Right lobe of liver (tissue), 6 donors: ENCODE measurements around the gene LNX1. TPM values are rescaled to one million over a fixed set of nuclear protein-coding genes. Genes with fewer than 3 reads are reported as not detected.

Experiments
- ATAC-seq, 4 donors: fragments of 200-7000 bp; cut with Tn5 transposase; one replicate each; pipeline ENCODE4 v1.9.1; 2020; ENCODE audit warnings: mild to moderate bottlenecking in 4 of 4, moderate library complexity in 4 of 4
- DNase-seq, 3 donors: peaks; one replicate each; pipeline ENCODE4 v3.0.0-alpha.2; 2020
- H3K27ac ChIP-seq, 3 donors: fragments of 200-600 bp; one replicate each; pipeline ENCODE4 v1.8.0; 2022
- H3K27me3 ChIP-seq, 2 donors: fragments of 200-600 bp; one replicate each; pipeline ENCODE4 v1.8.0; 2022
- H3K36me3 ChIP-seq, 4 donors: fragments of 200-600 bp; sonication (generic) in 1 of 4; one replicate each; pipeline versions ENCODE4 v1.5.1 to v1.8.0; 2017 to 2022; ENCODE audit warnings: control low read depth in 1 of 4
- H3K4me1 ChIP-seq, 4 donors: fragments of 200-600 bp; sonication (generic) in 1 of 4; one replicate each; pipeline versions ENCODE4 v1.5.1 to v1.8.0; 2017 to 2022; ENCODE audit warnings: control low read depth in 1 of 4
- H3K4me3 ChIP-seq, 3 donors: fragments of 200-600 bp; one replicate each; pipeline ENCODE4 v1.8.0; 2022
- H3K9me3 ChIP-seq, 4 donors: fragments of 200-600 bp; sonication (generic) in 1 of 4; one replicate each; pipeline versions ENCODE4 v1.5.1 to v1.8.0; 2017 to 2022; ENCODE audit warnings: control low read depth in 1 of 4
- POLR2A ChIP-seq: fragments of 450-650 bp; IDR thresholded peaks from one replicate; pipeline ENCODE4 v1.6.1; 2017; ENCODE audit warnings: antibody characterized with exemption, mild to moderate bottlenecking
- WGBS: methylation state at CpG from one replicate; pipeline ENCODE4 v1.1.6; 2018; ENCODE audit warnings: low coverage, low lambda C conversion rate; ENCODE audit not compliant: insufficient coverage; ENCODE audit errors: missing lambda C conversion rate; 5-methylcytosine and 5-hydroxymethylcytosine counted together
- intact Hi-C, 2 donors: fragments of 100-400 bp; cut with DNase I; formaldehyde crosslinking; loops; one replicate each; pipeline versions ENCODE4 v1.11.2 to v1.14.1; 2022
- total RNA-seq, 6 experiments: library from RNA; depleted of rRNA in 2 of 6; stranded (reverse); fragments of >200 nt in 2 of 6; fragmentation: NEBNext Ultra II Directional in 3 of 6; extraction: Animal tissue kit (Norgen Biotek cat#: 25700) in 3 of 6; gene quantifications; one replicate each; pipeline versions ENCODE4 v1.1.0 to v1.2.4, GENCODE V29; 2016 to 2023
- TF ChIP-seq, protein P1 (sequence below), 4 donors: fragments of 200-600 bp in 3 of 4; fragments of 450-650 bp in 1 of 4; IDR thresholded peaks; one replicate each; pipeline versions ENCODE4 v1.5.1 to v1.8.0; 2016 to 2022; ENCODE audit warnings: antibody characterized with exemption in 4 of 4, mild to moderate bottlenecking in 2 of 4
- donor health status: DM: no; HTN: yes; CAD: no.
- donor health status: DM: no; HTN: no; CAD: no.
- donor health status: DM: no; HTN: no; CAD: no.
- donor health status: DM: no; HTN: yes; CAD: no.
- donor health status: DM: no; HTN: yes; CAD: no.

The LNX1 gene
- total RNA-seq, 6 experiments from 2014 or later, result 1.3 to 6.0 (median 3.9) TPM

DNA sequence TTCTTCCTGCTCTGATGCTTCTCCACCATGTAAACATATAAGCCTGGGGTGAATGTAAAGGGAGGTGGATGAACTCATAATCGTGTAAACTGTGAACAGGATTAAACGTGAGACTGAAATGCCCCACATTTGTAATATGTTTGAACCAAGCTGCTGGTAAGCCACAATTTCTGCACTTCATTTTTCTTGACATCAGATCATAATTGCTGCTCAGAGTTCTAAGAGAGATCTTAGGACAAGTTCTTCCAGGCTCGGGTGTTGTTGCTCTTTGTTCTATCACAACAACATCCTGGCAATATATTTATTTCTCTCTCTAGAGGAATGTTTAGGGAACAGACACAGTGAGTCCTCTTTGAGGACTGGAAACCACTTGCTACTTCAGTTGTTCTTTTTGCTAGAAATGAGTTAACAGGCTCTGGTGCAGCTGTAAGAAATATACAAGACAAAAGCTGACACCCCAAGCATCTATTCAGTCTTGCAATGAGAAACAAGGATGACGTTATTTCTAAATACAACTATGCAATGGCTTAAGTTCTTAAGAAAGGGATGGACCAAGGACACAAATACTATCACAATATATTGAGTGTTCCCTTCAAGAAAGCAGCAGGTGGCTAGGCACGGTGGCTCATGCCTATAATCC lies 59.6 kb downstream of the LNX1 start:
- intact Hi-C loops, result no loop called here
- DNase-seq (no peak), ATAC-seq (no peak)
- TF ChIP-seq, protein P1, sequence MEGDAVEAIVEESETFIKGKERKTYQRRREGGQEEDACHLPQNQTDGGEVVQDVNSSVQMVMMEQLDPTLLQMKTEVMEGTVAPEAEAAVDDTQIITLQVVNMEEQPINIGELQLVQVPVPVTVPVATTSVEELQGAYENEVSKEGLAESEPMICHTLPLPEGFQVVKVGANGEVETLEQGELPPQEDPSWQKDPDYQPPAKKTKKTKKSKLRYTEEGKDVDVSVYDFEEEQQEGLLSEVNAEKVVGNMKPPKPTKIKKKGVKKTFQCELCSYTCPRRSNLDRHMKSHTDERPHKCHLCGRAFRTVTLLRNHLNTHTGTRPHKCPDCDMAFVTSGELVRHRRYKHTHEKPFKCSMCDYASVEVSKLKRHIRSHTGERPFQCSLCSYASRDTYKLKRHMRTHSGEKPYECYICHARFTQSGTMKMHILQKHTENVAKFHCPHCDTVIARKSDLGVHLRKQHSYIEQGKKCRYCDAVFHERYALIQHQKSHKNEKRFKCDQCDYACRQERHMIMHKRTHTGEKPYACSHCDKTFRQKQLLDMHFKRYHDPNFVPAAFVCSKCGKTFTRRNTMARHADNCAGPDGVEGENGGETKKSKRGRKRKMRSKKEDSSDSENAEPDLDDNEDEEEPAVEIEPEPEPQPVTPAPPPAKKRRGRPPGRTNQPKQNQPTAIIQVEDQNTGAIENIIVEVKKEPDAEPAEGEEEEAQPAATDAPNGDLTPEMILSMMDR (IDR thresholded peaks at IDR 0.05), result no peak
- no peak for TF ChIP-seq POLR2A
- H3K4me1 ChIP-seq, result peaks cover 0 to 4% (median 0%) of the 10 kb centered on the region in 4 donors
- no peak overlapping the region for H3K27ac ChIP-seq
- H3K36me3 ChIP-seq, result no peaks in the 10 kb centered on the region
- H3K27me3 ChIP-seq, result no peaks in the 10 kb centered on the region
- 78% methylated on average over 5 of the region's 5 CpGs for WGBS
- H3K9me3 ChIP-seq, result no peaks in the 10 kb centered on the region
- H3K4me3 ChIP-seq, result no peak overlapping the region

DNA sequence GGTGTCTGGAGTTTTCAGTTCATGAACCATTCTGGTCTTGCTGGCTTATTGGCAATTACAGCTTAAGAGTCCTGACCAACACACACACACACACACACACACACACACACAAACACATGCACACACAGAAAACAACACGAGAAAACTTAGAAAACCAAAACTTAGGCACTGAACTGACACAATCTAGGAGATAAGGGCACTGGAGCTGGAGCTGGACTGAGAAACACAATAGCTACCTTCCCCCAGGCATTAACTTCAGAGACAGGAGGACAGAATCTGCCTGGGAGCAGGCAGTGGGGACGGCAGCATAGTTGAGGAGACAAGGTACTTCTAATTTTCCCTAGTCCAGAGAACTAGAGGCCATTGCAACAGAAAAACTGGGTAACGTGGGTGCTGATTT lies 62.3 kb downstream of the LNX1 start:
- Histone ChIP-seq H3K27ac (no peak overlapping the region), H3K4me1 (no peaks in the 10 kb centered on the region), H3K27me3 (no peaks in the 10 kb centered on the region), H3K36me3 (no peaks in the 10 kb centered on the region), H3K9me3 (no peaks in the 10 kb centered on the region), H3K4me3 (no peak overlapping the region)
- TF ChIP-seq POLR2A, result no peak
- TF ChIP-seq, protein P1 (IDR thresholded peaks at IDR 0.05), result no peak
- DNase-seq (no peak), ATAC-seq (no peak)
- WGBS, result 57% methylated on average over 1 of the region's 3 CpGs
- intact Hi-C loops, result no loop called here

DNA sequence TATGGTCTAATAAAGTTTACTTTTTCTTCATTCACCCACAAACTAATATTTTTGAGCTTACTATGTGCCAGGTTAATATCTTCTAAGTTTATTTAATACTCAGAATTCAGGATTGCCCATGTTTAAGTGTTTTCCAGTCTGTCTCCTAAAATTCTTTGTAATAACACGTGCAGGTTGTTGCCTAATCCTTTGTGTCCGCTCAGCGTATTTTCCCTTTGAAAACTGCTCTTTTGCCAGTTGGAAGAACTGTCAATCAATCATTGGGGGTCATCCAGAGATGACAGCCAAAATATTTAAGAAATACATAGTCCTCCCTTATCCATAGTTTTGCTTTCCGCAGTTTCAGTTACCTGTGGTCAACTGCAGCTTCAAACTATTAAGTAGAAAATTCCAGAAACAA lies 63.4 kb downstream of the LNX1 start:
- Histone ChIP-seq H3K36me3 (no peaks in the 10 kb centered on the region), H3K4me1 (no peaks in the 10 kb centered on the region), H3K27me3 (no peaks in the 10 kb centered on the region), H3K4me3 (no peak overlapping the region), H3K27ac (no peak overlapping the region), H3K9me3 (no peaks in the 10 kb centered on the region)
- TF ChIP-seq, protein P1 (IDR thresholded peaks at IDR 0.05), result no peak
- no peak for TF ChIP-seq POLR2A
- intact Hi-C loops, result no loop called here
- no peak for ATAC-seq
- DNase-seq, result no peak
- WGBS, result 54% methylated on average over 4 of the region's 4 CpGs

DNA sequence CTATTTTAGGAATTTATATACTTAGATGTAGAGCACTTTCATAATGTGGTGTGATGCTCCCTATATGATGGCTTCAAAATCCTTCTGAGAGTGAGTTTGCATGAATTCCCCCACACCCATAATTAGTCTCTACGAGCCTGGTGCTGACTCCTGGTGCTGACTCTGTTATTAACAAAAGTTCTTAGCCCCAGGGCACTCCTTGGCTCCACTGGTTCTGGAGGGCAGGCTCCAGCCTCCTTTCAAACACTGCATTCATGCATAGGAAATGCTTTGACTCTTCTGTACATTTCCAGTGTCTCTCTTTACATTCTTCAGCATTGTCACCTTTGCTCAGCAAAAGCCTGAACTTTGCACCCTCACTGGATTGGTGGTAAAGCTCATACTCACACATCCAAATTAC lies 64.0 kb downstream of the LNX1 start:
- no peak for TF ChIP-seq POLR2A
- TF ChIP-seq, protein P1 (IDR thresholded peaks at IDR 0.05), result no peak
- intact Hi-C loops, result no loop called here
- no CpG with 5 or more reads among the region's 1 CpG for whole genome bisulfite sequencing
- no peaks in the 10 kb centered on the region for H3K4me1 ChIP-seq
- H3K4me3 ChIP-seq, result no peak overlapping the region
- no peak for DNase-seq
- ATAC-seq, result no peak
- no peaks in the 10 kb centered on the region for H3K27me3 ChIP-seq
- no peaks in the 10 kb centered on the region for H3K36me3 ChIP-seq
- no peak overlapping the region for H3K27ac ChIP-seq
- no peaks in the 10 kb centered on the region for H3K9me3 ChIP-seq

DNA sequence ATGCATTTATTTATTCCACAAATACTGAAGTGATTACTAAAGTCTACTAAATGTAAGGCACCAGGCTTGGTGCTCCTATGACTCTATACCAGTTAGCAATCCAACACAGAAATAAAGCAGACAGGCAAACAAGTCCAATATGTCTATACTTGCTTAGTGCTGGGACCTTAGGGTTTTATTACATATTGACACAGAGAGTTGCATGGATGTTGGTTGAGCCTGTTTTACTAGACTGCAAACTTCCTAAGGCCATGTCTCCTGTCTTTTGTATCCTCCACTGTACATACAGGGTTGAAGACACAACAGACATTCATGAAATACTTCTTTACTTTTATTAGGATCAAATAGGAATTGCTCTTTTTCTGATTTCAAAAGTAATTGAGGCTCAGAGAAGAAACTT lies 69.0 kb downstream of the LNX1 start:
- intact Hi-C loops, result no loop called here
- ATAC-seq (no peak), DNase-seq (no peak)
- Histone ChIP-seq H3K4me3 (no peak overlapping the region), H3K4me1 (no peaks in the 10 kb centered on the region), H3K27me3 (no peaks in the 10 kb centered on the region), H3K27ac (no peak overlapping the region), H3K36me3 (no peaks in the 10 kb centered on the region), H3K9me3 (no peaks in the 10 kb centered on the region)
- TF ChIP-seq POLR2A, result no peak
- TF ChIP-seq, protein P1 (IDR thresholded peaks at IDR 0.05), result no peak
